OCI-LY1 (cell line): ENCODE data around the gene FZD2.

Source experiments
- EZH2 ChIP-seq: fragments of 200-600 bp; sonication (generic), shearing (Covaris generic); IDR thresholded peaks from 2 replicates; pipeline ENCODE4 v1.8.0; 2017; ENCODE audit warnings: borderline replicate concordance, mixed run types, mild to moderate bottlenecking, antibody characterized with exemption, low read length, moderate library complexity, mixed read lengths
- TF ChIP-seq, protein P1 (sequence below): fragments of 200-600 bp; sonication (generic), shearing (Covaris generic); IDR thresholded peaks from 2 replicates; pipeline ENCODE4 v1.5.1; 2017; ENCODE audit warnings: mild to moderate bottlenecking, antibody characterized with exemption, low read length, moderate library complexity, mixed read lengths

DNA sequence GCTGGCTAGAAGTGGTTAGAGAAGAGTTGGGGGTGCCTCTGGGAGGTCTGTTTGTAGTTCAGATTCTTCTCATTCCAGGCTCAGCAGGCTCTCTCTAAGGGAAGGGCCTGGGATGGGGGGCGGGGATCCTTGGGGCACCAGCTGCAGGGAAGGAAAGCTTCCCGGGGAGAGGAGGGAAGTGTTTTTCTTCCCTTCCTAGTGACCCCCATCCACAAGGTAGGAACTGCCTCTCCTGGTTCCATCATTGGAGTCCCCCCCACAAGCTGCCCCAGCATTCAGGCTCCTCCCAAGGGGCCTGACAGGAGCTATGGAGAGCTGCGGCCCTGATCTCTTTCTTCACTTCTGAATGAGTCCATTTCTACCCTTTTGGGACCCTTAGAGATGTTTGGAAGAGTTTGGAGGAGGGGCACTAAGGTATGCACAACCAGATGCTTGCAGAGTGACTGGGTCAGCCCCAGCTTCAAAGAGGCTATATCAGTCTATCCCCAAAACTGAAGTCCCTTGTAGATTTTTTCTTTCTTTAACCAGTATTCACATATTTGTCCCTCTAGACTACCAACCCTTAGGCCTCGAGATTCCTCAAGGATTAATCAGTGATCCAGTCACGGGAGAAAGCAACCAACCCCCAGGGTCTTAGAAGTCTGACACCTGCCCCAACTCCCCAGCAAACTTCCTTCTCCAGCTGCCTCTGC, 13.9 kb upstream of the FZD2 start:
- TF ChIP-seq, protein P1, sequence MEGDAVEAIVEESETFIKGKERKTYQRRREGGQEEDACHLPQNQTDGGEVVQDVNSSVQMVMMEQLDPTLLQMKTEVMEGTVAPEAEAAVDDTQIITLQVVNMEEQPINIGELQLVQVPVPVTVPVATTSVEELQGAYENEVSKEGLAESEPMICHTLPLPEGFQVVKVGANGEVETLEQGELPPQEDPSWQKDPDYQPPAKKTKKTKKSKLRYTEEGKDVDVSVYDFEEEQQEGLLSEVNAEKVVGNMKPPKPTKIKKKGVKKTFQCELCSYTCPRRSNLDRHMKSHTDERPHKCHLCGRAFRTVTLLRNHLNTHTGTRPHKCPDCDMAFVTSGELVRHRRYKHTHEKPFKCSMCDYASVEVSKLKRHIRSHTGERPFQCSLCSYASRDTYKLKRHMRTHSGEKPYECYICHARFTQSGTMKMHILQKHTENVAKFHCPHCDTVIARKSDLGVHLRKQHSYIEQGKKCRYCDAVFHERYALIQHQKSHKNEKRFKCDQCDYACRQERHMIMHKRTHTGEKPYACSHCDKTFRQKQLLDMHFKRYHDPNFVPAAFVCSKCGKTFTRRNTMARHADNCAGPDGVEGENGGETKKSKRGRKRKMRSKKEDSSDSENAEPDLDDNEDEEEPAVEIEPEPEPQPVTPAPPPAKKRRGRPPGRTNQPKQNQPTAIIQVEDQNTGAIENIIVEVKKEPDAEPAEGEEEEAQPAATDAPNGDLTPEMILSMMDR = no peak
- TF ChIP-seq EZH2 = no peak
